ENCODE results near the gene PRKAR1B. TPM values are rescaled to one million over a fixed set of nuclear protein-coding genes. Genes with fewer than 3 reads are reported as not detected.

PRKAR1B gene
- total RNA-seq, 1 experiment from 2014 or later: 43.3 TPM

- H3K23me2 ChIP-seq (ENCODE audit: insufficient read length, low read depth, low read length, poor library complexity, severe bottlenecking): no peaks in the 10 kb centered on the region
- H3K27me3 Mint-ChIP-seq (ENCODE audit: low read depth): no peaks in the 10 kb centered on the region; the same call in none of the 2 replicates
- no peak overlapping the region for H3K23ac ChIP-seq (ENCODE audit: insufficient read length, low read depth, low read length)
- H3K27me3 ChIP-seq (ENCODE audit: insufficient read depth, low read length): no peaks in the 10 kb centered on the region
- no peak overlapping the region for H4K8ac ChIP-seq (replicated peaks; ENCODE audit: insufficient read length, low read depth, low read length)
- H3K18ac ChIP-seq (ENCODE audit: insufficient read length, low read depth, low read length): no peak overlapping the region
- H4K5ac ChIP-seq (ENCODE audit: insufficient read length, low read depth, low read length): no peak overlapping the region
- no peak overlapping the region for H2BK120ac ChIP-seq (ENCODE audit: low read depth, low read length, poor library complexity, severe bottlenecking)
- no peak overlapping the region for H2BK15ac ChIP-seq (ENCODE audit: low read depth, low read length)
- no peak overlapping the region for H2BK20ac ChIP-seq (ENCODE audit: low read depth, low read length, poor library complexity, severe bottlenecking)
- H3K4me1 Mint-ChIP-seq: peaks cover 10 to 19% of the 10 kb centered on the region in 2 experiments
- no CpG with 5 or more reads among the region's 22 CpGs for WGBS (ENCODE audit: extremely low coverage, insufficient read length, low lambda C conversion rate)
- H2AK5ac ChIP-seq (ENCODE audit: insufficient read length, low read length): no peak overlapping the region
- no peaks in the 10 kb centered on the region for H3K9me3 ChIP-seq (ENCODE audit: control insufficient read depth, low read depth, low read length)
- no peak overlapping the region for H3K9ac ChIP-seq (ENCODE audit: extremely low read depth, insufficient read length, low read length)
- no peak overlapping the region for H2BK12ac ChIP-seq (ENCODE audit: insufficient read length, low read depth, low read length)
- H3K4me3 Mint-ChIP-seq: no peak overlapping the region
- no peak overlapping the region for H4K91ac ChIP-seq (ENCODE audit: insufficient read length, low read depth, low read length)
- no peak overlapping the region for H3K56ac ChIP-seq (ENCODE audit: insufficient read length, low read depth, low read length)
- peaks cover 0 to 5% of the 10 kb centered on the region in 2 experiments; a peak in 1 of 5 replicates for H3K9me3 Mint-ChIP-seq
- H4K20me1 ChIP-seq (ENCODE audit: control insufficient read depth, insufficient read depth, insufficient read length): no peaks in the 10 kb centered on the region
- no peak overlapping the region for H3K4ac ChIP-seq (ENCODE audit: low read depth, low read length)
- H3K14ac ChIP-seq (ENCODE audit: insufficient read depth, low read length): no peak overlapping the region; the same call in 1 of the 2 replicates
- no peak for TF ChIP-seq CTCF (conservative IDR thresholded peaks at IDR 0.05)
- DNase-seq: no peak
- H3T11ph ChIP-seq (ENCODE audit: low read length): no peak overlapping the region
- no peak overlapping the region for H3K27ac ChIP-seq (ENCODE audit: insufficient read length, low read depth, low read length)
- H3K79me1 ChIP-seq (ENCODE audit: insufficient read depth, low read depth, low read length, poor library complexity, severe bottlenecking): no peaks in the 10 kb centered on the region
- no peak overlapping the region for H2BK5ac ChIP-seq (ENCODE audit: insufficient read length, low read length)
- H2AFZ ChIP-seq (ENCODE audit: low read length): no peak overlapping the region
- H3K4me2 ChIP-seq (ENCODE audit: insufficient read depth, insufficient read length, low read length): no peak overlapping the region
- peaks cover 16 to 39% (median 30%) of the 10 kb centered on the region in 3 experiments for H3K36me3 Mint-ChIP-seq (ENCODE audit: insufficient read depth in 1 of 3, low read depth in 3 of 3)
- no peaks in the 10 kb centered on the region; the same call in 1 of the 2 replicates for H3K4me1 ChIP-seq (ENCODE audit: insufficient read depth, low read length)
- H3K79me2 ChIP-seq (ENCODE audit: insufficient read depth, low read length): no peaks in the 10 kb centered on the region
- H3K27ac Mint-ChIP-seq: peak overlapping the region in 1 of 3 experiments; percentile 32; a peak in 1 of 7 replicates
These were observed 149.8 kb downstream of the PRKAR1B start for GRCh38 chr7:577278-577665.
